Fibroblast of skin of right biceps (primary cell): ENCODE results near the gene TSHZ2.
A peak's percentile ranks its signal among the peaks of the same experiment; 100 is the strongest.
"Not testable (repeated sequence)": the region's sequence is repeated elsewhere in the genome, so short reads cannot be mapped to it uniquely, and the experiment has no call there.

ENCODE experiments used
- DNase-seq: peaks from one replicate; pipeline ENCODE4 v3.0.0-alpha.2; 2013

TSHZ2 gene

DNA sequence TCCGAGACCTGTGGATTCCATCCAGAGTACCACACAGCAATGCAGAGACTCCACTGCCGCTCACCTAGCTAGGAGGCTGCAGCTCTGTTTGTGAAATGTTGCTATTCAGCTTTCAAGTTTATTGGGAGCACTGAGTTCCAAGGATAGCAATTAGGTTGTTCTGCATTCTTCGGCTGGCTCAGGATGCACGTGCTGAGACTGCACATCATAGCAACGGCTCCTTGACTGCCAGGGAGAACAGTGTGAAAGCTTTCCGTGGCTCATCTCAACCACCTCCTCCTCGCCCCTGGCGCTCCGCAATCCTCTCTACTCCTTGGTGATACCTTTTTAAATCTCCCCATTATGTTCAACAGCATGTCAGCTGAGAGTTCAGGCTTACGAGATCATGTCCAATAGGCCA is 116.6 kb downstream of the TSHZ2 start:
- DNase-seq, result no peak

- not testable (repeated sequence) for DNase-seq
Measured at GRCh38 chr20:53089851-53090250, 117.7 kb downstream of the TSHZ2 start.

- DNase-seq, result no peak
Measured at GRCh38 chr20:53091789-53092188, 119.6 kb downstream of the TSHZ2 start.

- DNase-seq, result no peak
Measured at GRCh38 chr20:53092772-53093300, 120.7 kb downstream of the TSHZ2 start.

GRCh38 chr20:53097371-53097770 is 125.2 kb downstream of the TSHZ2 start:
- no peak for DNase-seq

DNA sequence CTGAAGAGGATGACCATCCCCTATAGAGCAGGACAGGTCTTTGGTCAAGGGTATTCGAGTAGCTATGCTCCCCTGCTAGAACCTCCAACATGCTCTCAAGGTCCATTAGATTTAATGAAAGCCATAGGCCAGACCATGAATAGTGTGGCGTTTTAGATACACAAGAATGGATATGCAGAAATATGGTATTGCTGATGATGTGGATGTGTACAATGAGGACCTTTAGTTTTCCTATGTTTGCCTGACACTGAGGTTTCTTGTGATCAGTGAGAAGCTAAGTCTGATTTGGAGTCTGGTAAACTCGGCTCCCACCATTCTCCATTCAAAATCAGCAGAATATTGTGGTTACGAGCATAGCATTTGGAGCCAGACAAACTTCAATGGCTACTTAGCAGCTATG is 125.6 kb downstream of the TSHZ2 start:
- no peak for DNase-seq

GRCh38 chr20:53098621-53099020 is 126.5 kb downstream of the TSHZ2 start:
- peak; percentile 86 for DNase-seq

GRCh38 chr20:53099856-53100255 is 127.7 kb downstream of the TSHZ2 start:
- DNase-seq, result peak; percentile 54

DNA sequence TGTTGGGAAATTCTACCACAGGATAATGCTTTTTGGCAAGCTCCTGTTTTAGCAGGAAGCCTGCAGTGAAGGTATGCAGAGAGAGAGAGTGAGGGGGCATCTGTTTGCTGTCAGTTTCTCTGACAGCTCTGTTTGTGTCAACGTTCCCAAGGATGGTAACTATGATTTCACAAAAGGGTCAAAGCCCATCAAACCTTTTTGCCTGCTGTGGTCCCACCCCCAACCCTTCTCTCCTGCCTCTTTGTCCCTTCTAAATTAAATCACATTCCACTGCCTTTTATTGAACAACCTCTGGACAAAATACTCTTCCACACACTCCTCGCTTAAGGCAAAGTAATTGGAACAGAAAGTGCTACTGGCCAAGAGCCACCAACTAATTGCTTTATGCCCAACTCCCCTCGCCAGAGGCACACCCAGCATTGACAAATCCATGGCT is 128.3 kb downstream of the TSHZ2 start:
- DNase-seq, result peak; percentile 65

DNA sequence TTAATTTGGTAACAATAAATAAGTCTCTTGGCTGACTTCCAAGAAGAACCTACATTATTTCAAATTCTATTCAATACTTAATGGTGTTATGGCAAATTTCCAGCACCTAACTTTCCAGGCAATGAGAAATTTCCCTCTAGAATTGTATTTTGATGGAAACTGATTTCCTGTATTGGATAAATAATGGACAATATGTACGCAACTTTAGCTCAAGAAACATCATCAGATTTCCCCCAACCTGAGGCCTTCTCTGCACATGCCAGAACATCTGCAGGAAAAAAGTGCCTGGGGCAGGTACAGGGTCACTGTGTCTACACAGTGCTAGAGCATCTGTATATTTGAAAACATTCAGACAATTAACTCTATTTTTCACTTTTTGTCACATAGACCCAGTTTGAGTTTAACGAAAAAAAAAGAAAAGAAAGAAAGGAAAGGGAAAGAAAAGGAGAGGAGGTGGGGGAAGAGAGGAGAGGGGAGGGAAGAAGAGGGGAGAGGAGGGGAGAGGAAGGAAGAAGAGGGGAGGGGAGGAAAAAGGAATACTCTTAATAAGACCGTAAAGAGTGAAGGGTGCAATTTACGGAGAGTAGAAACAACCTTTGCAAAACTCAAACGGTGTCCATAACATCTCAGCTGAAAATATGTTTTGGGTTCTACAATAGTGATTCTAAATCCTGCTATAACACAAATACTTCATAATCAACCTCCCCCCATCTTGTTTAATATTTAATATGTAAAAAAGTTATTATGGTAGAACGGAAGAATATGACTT is 130.0 kb downstream of the TSHZ2 start:
- DNase-seq, result no peak

DNA sequence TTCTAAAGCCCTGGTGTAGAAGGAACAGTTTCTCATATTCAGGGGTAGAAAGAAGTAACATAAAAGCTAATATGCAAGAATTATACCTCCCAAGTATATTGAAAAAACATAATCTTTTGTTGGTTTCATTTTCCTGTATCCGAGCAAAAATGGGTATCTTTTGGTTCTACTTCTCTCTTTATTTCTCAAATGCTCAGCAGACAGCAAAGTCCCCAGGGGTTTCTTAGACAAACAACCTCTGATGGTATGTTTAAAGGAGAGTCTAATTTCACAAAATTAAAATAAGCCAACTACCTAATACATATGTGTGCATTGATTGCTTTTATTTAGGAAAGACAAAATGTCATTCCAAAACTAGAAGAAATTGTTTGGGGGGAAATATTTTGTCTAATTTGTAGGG is 131.0 kb downstream of the TSHZ2 start:
- no peak for DNase-seq

GRCh38 chr20:53104884-53105283 is 132.7 kb downstream of the TSHZ2 start:
- peak; percentile 77 for DNase-seq

DNA sequence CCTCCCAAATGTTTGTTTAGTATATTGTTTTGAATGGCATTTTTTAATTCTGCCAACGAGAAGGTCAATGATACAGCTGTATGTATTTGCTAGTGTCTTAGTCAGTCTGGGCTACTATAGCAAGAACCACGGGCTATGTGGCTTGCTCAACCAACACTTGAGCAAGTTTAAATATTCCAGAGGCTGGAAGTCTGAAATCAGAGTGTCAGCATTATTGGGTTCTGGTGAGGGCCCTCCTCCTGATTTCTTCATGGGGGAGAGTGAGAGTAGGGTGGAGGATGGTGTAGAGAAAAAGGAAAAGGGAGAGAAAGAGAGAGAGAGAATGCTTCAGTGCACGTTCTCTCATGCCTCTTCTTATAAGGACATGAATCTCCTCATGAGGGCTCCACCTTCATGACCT is 144.6 kb downstream of the TSHZ2 start:
- no peak for DNase-seq

GRCh38 chr20:53122853-53123252 is 150.7 kb downstream of the TSHZ2 start:
- no peak for DNase-seq

DNA sequence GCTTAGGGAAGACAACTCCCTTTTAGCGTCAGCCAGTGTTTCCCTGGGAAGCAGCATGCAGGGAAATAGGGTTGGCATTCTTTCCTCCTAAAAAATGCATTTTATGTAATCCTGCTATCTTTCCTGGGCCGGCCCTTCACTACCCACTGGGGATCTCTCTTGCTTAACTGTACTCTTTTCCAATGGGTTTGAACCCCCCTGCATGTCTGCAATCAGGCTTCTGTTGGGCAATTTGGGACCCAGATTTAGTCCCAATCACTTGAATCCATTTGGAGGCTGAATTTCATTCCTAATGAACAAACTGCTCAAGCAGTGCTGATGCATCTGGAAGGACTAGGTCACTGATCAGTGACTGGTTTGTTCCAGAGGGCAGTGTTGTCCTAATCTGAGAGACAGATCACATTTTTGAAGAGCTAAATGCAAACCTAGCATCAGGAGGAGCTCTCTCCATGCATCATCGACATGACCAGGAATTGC is 152.0 kb downstream of the TSHZ2 start:
- no peak for DNase-seq

GRCh38 chr20:53124803-53125202 is 152.6 kb downstream of the TSHZ2 start:
- DNase-seq, result no peak

DNA sequence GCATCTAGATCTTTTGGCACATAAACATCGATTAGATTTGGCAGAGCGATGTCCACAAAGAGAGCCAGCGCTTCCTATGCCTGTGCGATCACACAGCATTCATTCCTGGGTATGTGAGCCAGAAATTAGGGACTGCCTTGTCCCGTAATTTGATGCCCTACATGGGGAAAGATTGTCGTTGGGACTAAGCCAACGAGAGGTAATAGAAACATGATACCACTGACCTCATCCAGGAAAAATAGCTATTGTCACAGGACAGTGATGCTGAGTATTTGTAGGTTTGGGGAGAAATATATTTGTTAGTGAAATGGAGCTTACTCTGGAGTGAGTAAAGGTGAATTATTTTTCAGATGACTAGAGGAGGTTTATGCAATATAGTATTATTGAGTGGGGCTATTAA is 154.0 kb downstream of the TSHZ2 start:
- peak; percentile 65 for DNase-seq

DNA sequence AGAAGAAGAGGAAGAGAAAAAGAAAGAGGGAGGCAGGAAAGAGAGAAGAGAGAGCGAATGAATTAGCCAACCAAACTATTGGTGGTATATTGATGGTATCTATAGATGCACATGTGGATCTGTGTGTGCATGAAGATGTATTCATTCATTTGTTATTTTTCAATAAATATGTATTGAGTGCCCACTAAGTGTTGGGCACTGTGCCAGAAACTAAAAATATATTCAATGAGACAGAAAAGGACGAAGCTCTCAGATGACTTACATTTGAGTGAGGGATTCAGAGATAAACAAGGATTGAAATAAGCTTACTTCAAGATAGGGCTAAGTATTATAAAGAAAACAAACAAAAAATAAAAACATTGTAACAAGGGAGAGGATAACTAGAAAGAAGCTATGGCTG is 154.9 kb downstream of the TSHZ2 start:
- no peak for DNase-seq

DNA sequence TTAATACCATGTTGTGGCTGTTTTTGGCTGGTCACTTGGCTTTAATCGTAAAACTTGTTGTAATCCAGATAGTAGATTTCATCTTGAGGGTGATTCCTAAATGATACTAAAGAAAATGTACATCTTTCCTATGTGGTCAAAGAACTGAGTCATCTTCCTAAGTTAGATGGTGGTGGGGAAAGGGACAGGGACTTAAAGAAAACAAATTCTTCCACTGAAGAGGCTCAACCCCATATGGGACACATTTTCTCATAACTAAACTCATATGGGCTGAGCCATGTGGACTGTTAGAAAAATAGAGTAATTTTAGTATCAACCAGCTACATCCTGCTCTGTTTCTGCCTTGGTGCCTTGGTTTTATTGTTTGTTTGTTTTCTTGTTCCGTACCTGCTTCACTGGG is 155.8 kb downstream of the TSHZ2 start:
- DNase-seq, result peak; percentile 88

- peak; percentile 89 for DNase-seq
Measured at GRCh38 chr20:53129563-53129962, 157.4 kb downstream of the TSHZ2 start.

GRCh38 chr20:53130795-53131194 is 158.6 kb downstream of the TSHZ2 start:
- DNase-seq, result no peak

DNA sequence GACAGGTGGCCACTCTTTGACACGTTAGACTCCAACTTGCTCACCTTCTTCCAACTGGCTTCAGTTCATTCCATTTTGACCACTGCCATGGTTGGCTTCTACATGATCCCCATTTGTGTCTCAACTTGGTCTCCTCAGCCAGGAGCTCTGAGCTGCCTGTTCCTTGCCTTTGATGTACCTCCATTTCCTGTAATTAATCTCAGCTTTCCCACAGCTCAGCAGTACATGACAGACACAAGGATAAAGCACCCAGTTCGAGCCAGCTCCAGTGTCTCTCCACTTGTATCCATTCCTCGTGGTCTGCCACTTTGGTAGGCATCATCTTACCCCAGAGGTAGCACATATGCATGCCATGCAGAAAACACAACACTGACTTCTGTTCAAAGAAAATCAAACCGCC is 161.0 kb downstream of the TSHZ2 start:
- DNase-seq, result no peak

DNA sequence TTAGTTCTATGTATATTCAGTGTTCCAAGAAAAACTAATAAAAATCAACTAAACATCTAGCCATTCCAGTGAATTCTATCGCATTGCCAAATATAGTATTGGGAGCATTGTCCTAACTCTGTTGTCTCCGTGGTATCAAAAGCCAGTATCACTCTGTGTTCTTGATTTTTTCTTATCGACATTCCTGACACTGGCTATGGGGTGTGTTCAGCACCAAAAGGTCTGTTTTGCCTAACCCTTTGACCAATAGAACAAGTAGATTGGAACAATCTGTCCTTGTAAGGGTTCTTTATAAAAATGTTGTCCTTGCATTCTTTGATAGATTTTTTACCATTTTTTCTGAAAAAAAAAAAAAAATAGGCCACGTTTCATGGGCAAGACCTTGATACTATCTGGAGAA is 161.5 kb downstream of the TSHZ2 start:
- no peak for DNase-seq

DNA sequence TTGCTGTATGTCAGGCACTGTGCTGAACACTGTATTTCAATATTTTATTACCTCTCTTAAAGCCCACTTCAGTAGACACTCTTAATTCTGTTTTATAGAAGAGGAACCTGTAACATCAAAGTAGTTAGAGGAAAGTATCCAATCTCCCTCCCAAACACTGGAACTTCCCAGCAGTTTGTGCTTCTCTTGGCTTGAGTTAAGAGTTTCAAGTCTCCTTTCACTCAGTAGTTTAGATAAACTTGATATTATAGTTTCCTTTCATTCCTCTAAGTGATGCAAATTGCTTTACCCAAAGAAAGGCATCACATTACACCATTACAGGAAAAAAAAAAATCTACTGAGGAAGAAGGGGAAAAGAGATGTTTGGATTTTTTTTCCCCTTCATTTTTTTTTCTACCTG is 164.3 kb downstream of the TSHZ2 start:
- DNase-seq, result no peak
